ENCODE data around the gene MED29.

DNA sequence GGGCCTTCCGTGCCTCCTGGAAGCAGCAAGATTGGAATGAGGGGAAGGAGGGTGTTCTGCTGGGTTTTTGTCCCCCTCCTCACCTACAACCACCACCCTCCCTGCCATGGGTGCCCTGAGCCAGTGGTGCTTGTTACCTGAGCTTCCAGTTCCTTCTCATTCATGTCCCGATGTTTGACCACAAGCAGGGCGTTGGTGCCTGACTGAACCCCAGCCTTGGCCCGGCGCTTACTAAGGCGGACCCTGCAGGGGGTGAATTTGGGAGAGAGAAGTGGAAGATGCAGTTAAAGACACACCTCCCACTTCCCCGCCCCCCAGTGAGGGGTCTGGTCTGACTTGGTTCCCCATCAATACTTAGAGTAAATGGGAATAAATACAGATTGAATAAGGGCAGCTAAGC lies 4.6 kb upstream of the MED29 start:
- TF ChIP-seq, protein P1, sequence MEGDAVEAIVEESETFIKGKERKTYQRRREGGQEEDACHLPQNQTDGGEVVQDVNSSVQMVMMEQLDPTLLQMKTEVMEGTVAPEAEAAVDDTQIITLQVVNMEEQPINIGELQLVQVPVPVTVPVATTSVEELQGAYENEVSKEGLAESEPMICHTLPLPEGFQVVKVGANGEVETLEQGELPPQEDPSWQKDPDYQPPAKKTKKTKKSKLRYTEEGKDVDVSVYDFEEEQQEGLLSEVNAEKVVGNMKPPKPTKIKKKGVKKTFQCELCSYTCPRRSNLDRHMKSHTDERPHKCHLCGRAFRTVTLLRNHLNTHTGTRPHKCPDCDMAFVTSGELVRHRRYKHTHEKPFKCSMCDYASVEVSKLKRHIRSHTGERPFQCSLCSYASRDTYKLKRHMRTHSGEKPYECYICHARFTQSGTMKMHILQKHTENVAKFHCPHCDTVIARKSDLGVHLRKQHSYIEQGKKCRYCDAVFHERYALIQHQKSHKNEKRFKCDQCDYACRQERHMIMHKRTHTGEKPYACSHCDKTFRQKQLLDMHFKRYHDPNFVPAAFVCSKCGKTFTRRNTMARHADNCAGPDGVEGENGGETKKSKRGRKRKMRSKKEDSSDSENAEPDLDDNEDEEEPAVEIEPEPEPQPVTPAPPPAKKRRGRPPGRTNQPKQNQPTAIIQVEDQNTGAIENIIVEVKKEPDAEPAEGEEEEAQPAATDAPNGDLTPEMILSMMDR (IDR thresholded peaks at IDR 0.05): no peak
- no peak for TF ChIP-seq EZH2 (IDR thresholded peaks at IDR 0.05; ENCODE audit: borderline replicate concordance, insufficient read depth, low read depth, low read length, poor library complexity, severe bottlenecking)

All from B cell (primary cell).